ENCODE data around the gene AKT1. TPM values are rescaled to one million over a fixed set of nuclear protein-coding genes. Genes with fewer than 3 reads are reported as not detected.

Gene AKT1
- total RNA-seq, 1 donor from 2014 or later, result 155 TPM

- no peaks in the 10 kb centered on the region for H3K9me3 ChIP-seq (ENCODE audit: insufficient read depth, low read depth, low read length)
- Mint-ChIP-seq H3K4me3 (ENCODE audit: unreplicated experiment) (no peak overlapping the region), H3K27ac (ENCODE audit: unreplicated experiment) (no peak overlapping the region), H3K4me1 (ENCODE audit: low read depth, unreplicated experiment) (peaks cover 14% of the 10 kb centered on the region), H3K27me3 (ENCODE audit: low read depth, unreplicated experiment) (no peaks in the 10 kb centered on the region), H3K36me3 (ENCODE audit: low read depth, unreplicated experiment) (peaks cover 12% of the 10 kb centered on the region), H3K9me3 (ENCODE audit: unreplicated experiment) (no peaks in the 10 kb centered on the region)
- H3K4me3 ChIP-seq (ENCODE audit: insufficient read depth, low read depth, low read length), result no peak overlapping the region
- FAIRE-seq (no peak), DNase-seq (ENCODE audit: low read depth) (no peak)
- H3K27me3 ChIP-seq (ENCODE audit: insufficient read depth, low read length), result no peaks in the 10 kb centered on the region
- H3K9ac ChIP-seq (ENCODE audit: low read length), result no peak overlapping the region
- no peak overlapping the region for H2AFZ ChIP-seq (ENCODE audit: low read depth, low read length)
- no peak overlapping the region for H3K4me2 ChIP-seq (ENCODE audit: low read length)
- peaks cover 9% of the 10 kb centered on the region for H3K36me3 ChIP-seq (ENCODE audit: insufficient read depth, low read length)
- TF ChIP-seq EZH2 (IDR thresholded peaks at IDR 0.05; ENCODE audit: insufficient read depth, low read length) (no peak), CTCF (IDR thresholded peaks at IDR 0.05; ENCODE audit: insufficient read depth, low read depth, low read length) (no peak)
- no peak overlapping the region for H3K27ac ChIP-seq (ENCODE audit: low read depth, low read length)
- peaks cover 57% of the 10 kb centered on the region for H3K79me2 ChIP-seq (ENCODE audit: insufficient read depth, low read length)
- peaks cover 14% of the 10 kb centered on the region for H3K4me1 ChIP-seq (ENCODE audit: insufficient read depth, low read length)
- H4K20me1 ChIP-seq (ENCODE audit: insufficient read depth, low read length), result peaks cover 79% of the 10 kb centered on the region
Measured at GRCh38 chr14:104757238-104757585, 38.3 kb downstream of the AKT1 start.

GRCh38 chr14:104756477-104757237, 38.9 kb downstream of the AKT1 start:
- peaks cover 9% of the 10 kb centered on the region for H3K36me3 Mint-ChIP-seq (ENCODE audit: low read depth, unreplicated experiment)
- H3K9me3 Mint-ChIP-seq (ENCODE audit: unreplicated experiment), result no peaks in the 10 kb centered on the region
- no peaks in the 10 kb centered on the region for H3K9me3 ChIP-seq (ENCODE audit: insufficient read depth, low read depth, low read length)
- H3K36me3 ChIP-seq (ENCODE audit: insufficient read depth, low read length), result peaks cover 9% of the 10 kb centered on the region
- H3K27ac Mint-ChIP-seq (ENCODE audit: unreplicated experiment), result no peak overlapping the region
- no peak overlapping the region for H3K4me2 ChIP-seq (ENCODE audit: low read length)
- H4K20me1 ChIP-seq (ENCODE audit: insufficient read depth, low read length), result peaks cover 79% of the 10 kb centered on the region
- no peak for DNase-seq (ENCODE audit: low read depth)
- no peak overlapping the region for H2AFZ ChIP-seq (ENCODE audit: low read depth, low read length)
- H3K27me3 Mint-ChIP-seq (ENCODE audit: low read depth, unreplicated experiment), result no peaks in the 10 kb centered on the region
- TF ChIP-seq CTCF (IDR thresholded peaks at IDR 0.05; ENCODE audit: insufficient read depth, low read depth, low read length) (no peak), EZH2 (IDR thresholded peaks at IDR 0.05; ENCODE audit: insufficient read depth, low read length) (no peak)
- H3K4me3 Mint-ChIP-seq (ENCODE audit: unreplicated experiment), result no peak overlapping the region
- no peak for FAIRE-seq
- H3K27me3 ChIP-seq (ENCODE audit: insufficient read depth, low read length), result no peaks in the 10 kb centered on the region
- H3K9ac ChIP-seq (ENCODE audit: low read length), result no peak overlapping the region
- H3K4me1 ChIP-seq (ENCODE audit: insufficient read depth, low read length), result peaks cover 16% of the 10 kb centered on the region
- H3K27ac ChIP-seq (ENCODE audit: low read depth, low read length), result no peak overlapping the region
- peaks cover 14% of the 10 kb centered on the region for H3K4me1 Mint-ChIP-seq (ENCODE audit: low read depth, unreplicated experiment)
- H3K4me3 ChIP-seq (ENCODE audit: insufficient read depth, low read depth, low read length), result no peak overlapping the region
- H3K79me2 ChIP-seq (ENCODE audit: insufficient read depth, low read length), result peaks cover 57% of the 10 kb centered on the region

DNA sequence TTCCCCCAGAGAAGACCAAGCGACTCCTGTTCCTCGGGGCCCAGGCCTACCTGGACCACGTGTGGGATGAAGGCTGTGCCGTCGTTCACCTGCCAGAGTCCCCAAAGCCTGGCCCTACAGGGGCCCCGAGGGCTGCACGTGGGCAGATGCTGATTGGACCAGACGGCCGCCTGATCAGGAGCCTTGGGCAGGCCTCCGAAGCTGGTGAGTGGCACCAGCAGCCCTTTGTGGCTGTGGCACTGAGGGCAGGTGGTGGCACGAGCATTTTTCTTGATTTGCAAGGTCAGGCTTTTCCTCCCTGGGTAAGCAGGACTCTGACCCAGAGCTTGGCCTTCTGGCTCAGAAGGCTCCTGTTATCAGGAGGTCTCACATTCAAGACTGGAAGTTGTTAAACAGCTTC, 39.9 kb downstream of the AKT1 start:
- Histone ChIP-seq H3K4me2 (ENCODE audit: low read length) (no peak overlapping the region), H3K4me1 (ENCODE audit: insufficient read depth, low read length) (peaks cover 16% of the 10 kb centered on the region), H2AFZ (ENCODE audit: low read depth, low read length) (no peak overlapping the region), H3K79me2 (ENCODE audit: insufficient read depth, low read length) (peaks cover 57% of the 10 kb centered on the region), H3K4me3 (ENCODE audit: insufficient read depth, low read depth, low read length) (no peak overlapping the region), H3K27ac (ENCODE audit: low read depth, low read length) (no peak overlapping the region), H3K9me3 (ENCODE audit: insufficient read depth, low read depth, low read length) (no peaks in the 10 kb centered on the region), H3K27me3 (ENCODE audit: insufficient read depth, low read length) (no peaks in the 10 kb centered on the region), H4K20me1 (ENCODE audit: insufficient read depth, low read length) (peaks cover 72% of the 10 kb centered on the region), H3K9ac (ENCODE audit: low read length) (no peak overlapping the region), H3K36me3 (ENCODE audit: insufficient read depth, low read length) (peaks cover 9% of the 10 kb centered on the region)
- H3K27ac Mint-ChIP-seq (ENCODE audit: unreplicated experiment), result no peak overlapping the region
- DNase-seq (ENCODE audit: low read depth), result no peak
- H3K4me3 Mint-ChIP-seq (ENCODE audit: unreplicated experiment), result no peak overlapping the region
- no peak for TF ChIP-seq CTCF (IDR thresholded peaks at IDR 0.05; ENCODE audit: insufficient read depth, low read depth, low read length)
- no peak for TF ChIP-seq EZH2 (IDR thresholded peaks at IDR 0.05; ENCODE audit: insufficient read depth, low read length)
- H3K36me3 Mint-ChIP-seq (ENCODE audit: low read depth, unreplicated experiment), result peaks cover 5% of the 10 kb centered on the region
- no peak for FAIRE-seq
- peaks cover 14% of the 10 kb centered on the region for H3K4me1 Mint-ChIP-seq (ENCODE audit: low read depth, unreplicated experiment)
- H3K9me3 Mint-ChIP-seq (ENCODE audit: unreplicated experiment), result no peaks in the 10 kb centered on the region
- no peaks in the 10 kb centered on the region for H3K27me3 Mint-ChIP-seq (ENCODE audit: low read depth, unreplicated experiment)
